ENCODE measurements around the gene PALLD. TPM values are rescaled to one million over a fixed set of nuclear protein-coding genes. Genes with fewer than 3 reads are reported as not detected.

PALLD gene
- total RNA-seq, 1 experiment from 2014 or later = 20.9 TPM

GRCh38 chr4:168642591-168642990 lies 145.7 kb downstream of the PALLD start:
- in situ Hi-C loops (cut with HindIII; ENCODE audit: low pct_unique_long_range_greater_than_20kb, low sequenced_read_pairs) = no loop called here
- DNase-seq (ENCODE audit: low read depth, low spot score) = no peak

- no peak for DNase-seq (ENCODE audit: low read depth, low spot score)
Observed at GRCh38 chr4:168643111-168643795, 146.4 kb downstream of the PALLD start.

GRCh38 chr4:168643796-168644159 lies 146.9 kb downstream of the PALLD start:
- in situ Hi-C loops (cut with HindIII; ENCODE audit: low pct_unique_long_range_greater_than_20kb, low sequenced_read_pairs) = no loop called here
- no peak for DNase-seq (ENCODE audit: low read depth, low spot score)

More at GRCh38 chr4:168643111-168643795, 146.4 kb downstream of the PALLD start:
- in situ Hi-C loops (cut with HindIII; ENCODE audit: low pct_unique_long_range_greater_than_20kb, low sequenced_read_pairs) = no loop called here

GRCh38 chr4:168646001-168646768 lies 149.3 kb downstream of the PALLD start:
- in situ Hi-C loops (cut with HindIII; ENCODE audit: low pct_unique_long_range_greater_than_20kb, low sequenced_read_pairs) = no loop called here
- DNase-seq (ENCODE audit: low read depth, low spot score) = no peak

GRCh38 chr4:168647646-168648375 lies 151.0 kb downstream of the PALLD start:
- in situ Hi-C loops (cut with HindIII; ENCODE audit: low pct_unique_long_range_greater_than_20kb, low sequenced_read_pairs) = no loop called here
- DNase-seq (ENCODE audit: low read depth, low spot score) = no peak

GRCh38 chr4:168648494-168648893 lies 151.6 kb downstream of the PALLD start:
- in situ Hi-C loops (cut with HindIII; ENCODE audit: low pct_unique_long_range_greater_than_20kb, low sequenced_read_pairs) = no loop called here
- DNase-seq (ENCODE audit: low read depth, low spot score) = no peak

- in situ Hi-C loops (cut with HindIII; ENCODE audit: low pct_unique_long_range_greater_than_20kb, low sequenced_read_pairs) = no loop called here
- DNase-seq (ENCODE audit: low read depth, low spot score) = no peak
Observed at GRCh38 chr4:168648929-168649328, 152.1 kb downstream of the PALLD start.

- in situ Hi-C loops (cut with HindIII; ENCODE audit: low pct_unique_long_range_greater_than_20kb, low sequenced_read_pairs) = no loop called here
- DNase-seq (ENCODE audit: low read depth, low spot score) = no peak
Observed at GRCh38 chr4:168651374-168651773, 154.5 kb downstream of the PALLD start.

- in situ Hi-C loops (cut with HindIII; ENCODE audit: low pct_unique_long_range_greater_than_20kb, low sequenced_read_pairs) = no loop called here
- DNase-seq (ENCODE audit: low read depth, low spot score) = no peak
Observed at GRCh38 chr4:168651864-168652263, 155.0 kb downstream of the PALLD start.

GRCh38 chr4:168652755-168653154 lies 155.9 kb downstream of the PALLD start:
- DNase-seq (ENCODE audit: low read depth, low spot score) = no peak
- in situ Hi-C loops (cut with HindIII; ENCODE audit: low pct_unique_long_range_greater_than_20kb, low sequenced_read_pairs) = no loop called here

GRCh38 chr4:168654104-168654847 lies 157.4 kb downstream of the PALLD start:
- DNase-seq (ENCODE audit: low read depth, low spot score) = peak; percentile 45
- in situ Hi-C loops (cut with HindIII; ENCODE audit: low pct_unique_long_range_greater_than_20kb, low sequenced_read_pairs) = no loop called here

GRCh38 chr4:168654848-168655174 lies 158.0 kb downstream of the PALLD start:
- in situ Hi-C loops (cut with HindIII; ENCODE audit: low pct_unique_long_range_greater_than_20kb, low sequenced_read_pairs) = no loop called here
- DNase-seq (ENCODE audit: low read depth, low spot score) = no peak

GRCh38 chr4:168655182-168655581 lies 158.3 kb downstream of the PALLD start:
- no peak for DNase-seq (ENCODE audit: low read depth, low spot score)
- in situ Hi-C loops (cut with HindIII; ENCODE audit: low pct_unique_long_range_greater_than_20kb, low sequenced_read_pairs) = no loop called here

- in situ Hi-C loops (cut with HindIII; ENCODE audit: low pct_unique_long_range_greater_than_20kb, low sequenced_read_pairs) = no loop called here
- no peak for DNase-seq (ENCODE audit: low read depth, low spot score)
Observed at GRCh38 chr4:168656055-168656660, 159.3 kb downstream of the PALLD start.

GRCh38 chr4:168656946-168657473 lies 160.2 kb downstream of the PALLD start:
- in situ Hi-C loops (cut with HindIII; ENCODE audit: low pct_unique_long_range_greater_than_20kb, low sequenced_read_pairs) = no loop called here
- no peak for DNase-seq (ENCODE audit: low read depth, low spot score)

GRCh38 chr4:168658751-168659150 lies 161.9 kb downstream of the PALLD start:
- no peak for DNase-seq (ENCODE audit: low read depth, low spot score)
- in situ Hi-C loops (cut with HindIII; ENCODE audit: low pct_unique_long_range_greater_than_20kb, low sequenced_read_pairs) = no loop called here

GRCh38 chr4:168659741-168660465 lies 163.1 kb downstream of the PALLD start:
- DNase-seq (ENCODE audit: low read depth, low spot score) = no peak
- in situ Hi-C loops (cut with HindIII; ENCODE audit: low pct_unique_long_range_greater_than_20kb, low sequenced_read_pairs) = no loop called here
